IMR-90 (cell line): ENCODE results near the gene ZNF358. TPM values are rescaled to one million over a fixed set of nuclear protein-coding genes. Genes with fewer than 3 reads are reported as not detected.

Experiments
- ATAC-seq: fragments of 200-7000 bp; cut with Tn5 transposase; 2 replicates; pipeline ENCODE4 v1.9.1; 2020; ENCODE audit warnings: low read depth, mild to moderate bottlenecking, moderate library complexity
- BruUV-seq: library from RNA; stranded (reverse); fragments of 400-500 nt; replicated peaks from 2 replicates; lab custom pipeline; 2021; lab: Mats Ljungman, UMichigan
- CTCF ChIA-PET: fragments of 300-600 bp; formaldehyde crosslinking; extraction: SDS; loops from one replicate; lab custom pipeline; 2021; ENCODE audit warnings: antibody characterized with exemption; lab: Yijun Ruan, JAX
- POLR2A ChIA-PET: fragments of 300-600 bp; sonication (Branson Sonifier 250); formaldehyde crosslinking; loops from one replicate; lab custom pipeline; 2022; ENCODE audit warnings: antibody characterized with exemption; ENCODE audit not compliant: unreplicated experiment; lab: Charles Lee
- DNase-seq: peaks from one replicate; pipeline ENCODE4 v3.0.0; 2013
- H2AFZ ChIP-seq: replicated peaks from 2 replicates; pipeline ENCODE3; 2013; ENCODE audit warnings: low read length, mild to moderate bottlenecking; ENCODE audit not compliant: poor library complexity
- H2AK5ac ChIP-seq: 2 replicates; pipeline ENCODE4 v1.6.1; 2013; ENCODE audit warnings: low read depth, low read length, inconsistent platforms
- H2AK9ac ChIP-seq: replicated peaks from 2 replicates; pipeline ENCODE3; 2013; ENCODE audit warnings: mild to moderate bottlenecking, low read depth, low read length, moderate library complexity; ENCODE audit not compliant: poor library complexity
- H2BK120ac ChIP-seq: 2 replicates; pipeline ENCODE4 v1.6.1; 2013; ENCODE audit warnings: low read depth, low read length, inconsistent platforms
- H2BK15ac ChIP-seq: 3 replicates; pipeline ENCODE4 v1.6.1; 2013; ENCODE audit warnings: low read depth, low read length, inconsistent platforms
- H2BK20ac ChIP-seq: 2 replicates; pipeline ENCODE4 v1.6.1; 2013; ENCODE audit warnings: low read depth, mild to moderate bottlenecking, inconsistent platforms, low read length, moderate library complexity
- H2BK5ac ChIP-seq: 2 replicates; pipeline ENCODE4 v1.6.1; 2013; ENCODE audit warnings: mild to moderate bottlenecking, low read depth, low read length, inconsistent platforms; ENCODE audit not compliant: poor library complexity, severe bottlenecking
- H3K14ac ChIP-seq: replicated peaks from 2 replicates; pipeline ENCODE4 v1.6.1; 2013; ENCODE audit warnings: low read depth, low read length, inconsistent platforms
- H3K18ac ChIP-seq: 2 replicates; pipeline ENCODE4 v1.6.1; 2013; ENCODE audit warnings: low read depth, low read length, control low read depth
- H3K23ac ChIP-seq: 2 replicates; pipeline ENCODE4 v1.6.1; 2013; ENCODE audit warnings: low read depth, low read length, inconsistent platforms
- H3K27ac ChIP-seq: 2 replicates; pipeline ENCODE4 v1.5.1; 2013; ENCODE audit warnings: mild to moderate bottlenecking, control low read depth, low read length; ENCODE audit not compliant: insufficient read depth
- H3K27me3 ChIP-seq: 2 replicates; pipeline ENCODE4 v1.6.1; 2013; ENCODE audit warnings: low read length; ENCODE audit not compliant: control insufficient read depth, insufficient read depth
- H3K36me3 ChIP-seq: 2 replicates; pipeline ENCODE4 v1.6.1; 2013; ENCODE audit warnings: low read length, mixed read lengths; ENCODE audit not compliant: control insufficient read depth, insufficient read depth
- H3K4ac ChIP-seq: 2 replicates; pipeline ENCODE4 v1.6.1; 2013; ENCODE audit warnings: low read depth, low read length, inconsistent platforms
- H3K4me1 ChIP-seq: 2 replicates; pipeline ENCODE4 v1.6.1; 2013; ENCODE audit warnings: low read length, mixed read lengths; ENCODE audit not compliant: control insufficient read depth, insufficient read depth
- H3K4me2 ChIP-seq: 2 replicates; pipeline ENCODE4 v1.6.1; 2013; ENCODE audit warnings: low read depth, mild to moderate bottlenecking, control low read depth, low read length, moderate library complexity
- H3K4me3 ChIP-seq: 2 replicates; pipeline ENCODE4 v1.5.1; 2013; ENCODE audit warnings: low read depth, mild to moderate bottlenecking, control low read depth, low read length, moderate library complexity; ENCODE audit not compliant: insufficient read depth
- H3K56ac ChIP-seq: 2 replicates; pipeline ENCODE4 v1.6.1; 2013; ENCODE audit warnings: low read length, inconsistent platforms; ENCODE audit not compliant: insufficient read depth; ENCODE audit errors: extremely low read depth
- H3K79me1 ChIP-seq, 2 experiments: 2 replicates each; pipeline ENCODE4 v1.6.1; 2013; ENCODE audit warnings: low read length in 2 of 2, inconsistent platforms in 1 of 2, low read depth in 1 of 2
- H3K9ac ChIP-seq: 2 replicates; pipeline ENCODE4 v1.6.1; 2013; ENCODE audit warnings: low read depth, low read length, control low read depth
- H3K9me1 ChIP-seq: 2 replicates; pipeline ENCODE4 v1.6.1; 2013; ENCODE audit warnings: low read length, inconsistent platforms; ENCODE audit not compliant: insufficient read depth
- H3K9me3 ChIP-seq: 2 replicates; pipeline ENCODE4 v1.6.1; 2013; ENCODE audit warnings: low read length; ENCODE audit not compliant: control insufficient read depth, insufficient read depth
- H4K20me1 ChIP-seq: 2 replicates; pipeline ENCODE4 v1.6.1; 2013; ENCODE audit warnings: low read length, inconsistent platforms; ENCODE audit not compliant: insufficient read depth
- H4K5ac ChIP-seq: 2 replicates; pipeline ENCODE4 v1.6.1; 2013; ENCODE audit warnings: mild to moderate bottlenecking, low read depth, low read length, control low read depth
- H4K8ac ChIP-seq, 2 experiments: 2 replicates each; pipeline ENCODE4 v1.6.1; 2013; ENCODE audit warnings: low read depth in 2 of 2, low read length in 2 of 2, control low read depth in 1 of 2, inconsistent platforms in 1 of 2
- H4K91ac ChIP-seq: 2 replicates; pipeline ENCODE4 v1.6.1; 2013; ENCODE audit warnings: low read depth, low read length, inconsistent platforms; ENCODE audit not compliant: insufficient read depth
- BHLHE40 ChIP-seq: fragments of 150-350 bp; IDR thresholded peaks from 2 replicates; pipeline ENCODE4 v1.6.1; 2016; ENCODE audit warnings: mild to moderate bottlenecking, low read depth, low read length
- CEBPB ChIP-seq: IDR thresholded peaks from 2 replicates; pipeline ENCODE4 v1.6.1; 2012; ENCODE audit warnings: low read depth, low read length, improper control_type of control experiment
- NFE2L2 ChIP-seq: fragments of 150-350 bp; IDR thresholded peaks from 2 replicates; pipeline ENCODE4 v1.6.1; 2016; ENCODE audit warnings: low read depth, mild to moderate bottlenecking, low read length
- WGBS, 2 experiments: methylation state at CpG; one replicate each; pipeline versions ENCODE4 v1.1.5 to v1.1.7; 2013; ENCODE audit warnings: missing lambda C conversion rate in 2 of 2; ENCODE audit not compliant: insufficient read length in 1 of 2; ENCODE audit errors: extremely low coverage in 2 of 2; 5-methylcytosine and 5-hydroxymethylcytosine counted together
- dilution Hi-C: fragments of 300-500 bp; cut with HindIII; formaldehyde crosslinking; loops from one replicate; pipeline ENCODE4 v1.14.3; 2018; ENCODE audit warnings: low sequenced_read_pairs; ENCODE audit not compliant: unreplicated experiment
- in situ Hi-C: fragments of 300-500 bp; cut with MboI; formaldehyde crosslinking; loops from 3 replicates; pipeline ENCODE4 v1.14.3; 2019; ENCODE audit warnings: low sequenced_read_pairs, inconsistent platforms, mixed read lengths
- intact Hi-C: fragments of 100-400 bp; cut with micrococcal nuclease; formaldehyde crosslinking; loops from 2 replicates; pipeline ENCODE4 v1.10.0; 2022
- polyA plus RNA-seq, 3 experiments: library from polyadenylated mRNA; depleted of rRNA; stranded (reverse); fragments of >200 nt; gene quantifications; 2 replicates each; pipeline ENCODE4 v1.2.3, GENCODE V29; 2012; ENCODE audit warnings: low replicate concordance in 1 of 3
- total RNA-seq: library from RNA; depleted of rRNA; stranded (reverse); fragments of >200 nt; gene quantifications from 2 replicates; pipeline ENCODE4 v1.2.3, GENCODE V29; 2012

ZNF358 gene
- total and polyA plus RNA-seq, 2 of the 4 experiments (the other 2 are of a cell fraction) = 5.4 to 30.7 TPM

DNA sequence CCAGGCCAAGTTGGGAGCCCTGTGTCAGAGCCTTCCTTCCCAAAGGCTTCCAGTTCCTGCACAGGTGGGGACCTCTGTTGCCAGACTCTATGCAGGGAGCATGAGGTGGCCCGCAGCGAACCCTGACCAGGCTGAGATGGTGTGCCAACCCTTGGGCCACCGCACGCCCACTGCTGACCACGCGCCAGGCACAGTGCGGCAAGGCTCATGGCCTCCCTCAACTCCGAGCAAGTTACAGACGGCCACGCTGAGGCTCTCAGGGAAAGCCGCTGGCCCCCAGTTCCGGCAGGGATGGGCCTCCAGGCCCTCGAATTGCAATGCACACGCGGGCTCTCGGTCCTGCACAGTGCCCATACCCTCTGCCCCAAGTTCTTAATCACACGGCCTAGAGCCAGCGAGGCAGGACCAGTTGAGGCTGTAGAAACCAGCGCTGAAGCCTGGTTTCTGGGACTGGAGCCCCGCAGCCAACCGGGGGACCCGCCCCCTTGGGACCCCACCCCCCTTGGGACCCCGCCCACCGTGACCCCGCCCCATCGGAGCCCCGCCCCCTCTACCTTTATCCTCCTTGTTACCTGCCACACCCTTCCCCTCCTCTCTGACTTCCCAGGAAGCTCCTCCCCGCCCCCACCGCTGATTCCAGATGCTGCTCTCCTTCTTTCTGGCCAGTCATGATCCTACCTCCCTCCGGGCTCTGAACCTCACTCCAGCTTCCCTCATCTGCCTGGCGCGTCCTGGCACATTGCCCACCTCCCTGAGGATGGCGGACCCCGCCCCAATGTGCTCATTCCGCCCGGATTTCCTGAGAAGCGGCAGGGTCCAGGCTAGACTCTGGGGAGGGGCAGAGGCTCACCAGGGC, 33.1 kb upstream of the ZNF358 start (continued):
- no peak for TF ChIP-seq NFE2L2

DNA sequence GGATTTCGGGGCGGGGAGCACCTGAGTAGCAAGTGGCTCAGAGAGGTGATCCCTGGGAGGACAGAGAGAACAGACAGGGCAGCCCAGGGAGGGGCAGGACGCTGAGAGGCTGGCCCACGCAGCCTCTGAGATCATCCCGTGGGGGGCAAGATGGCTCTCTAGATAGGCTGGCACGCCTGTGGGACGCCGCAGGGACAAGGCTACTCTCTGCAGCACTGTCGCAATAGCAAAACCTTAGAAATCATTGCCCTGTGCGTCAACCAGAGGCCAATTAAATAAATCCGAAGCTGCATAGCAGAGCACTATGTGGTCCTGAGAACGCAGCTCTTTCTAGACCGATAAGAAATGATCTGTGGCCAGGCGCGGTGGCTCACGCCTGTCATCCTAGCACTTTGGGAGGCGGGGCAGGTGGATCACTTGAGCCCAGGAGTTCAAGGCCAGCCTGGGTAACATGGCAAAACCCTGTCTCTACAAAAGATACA, 32.1 kb upstream of the ZNF358 start:
- no peak for DNase-seq
- Histone ChIP-seq H3K9me3 (no peaks in the 10 kb centered on the region; the same call in 1 of the 2 replicates), H3K79me1 (no peaks in the 10 kb centered on the region), H2BK20ac (no peak overlapping the region), H4K91ac (no peak overlapping the region), H3K4me2 (no peak overlapping the region), H2AFZ (no peak overlapping the region), H3K14ac (no peak overlapping the region), H2BK120ac (no peak overlapping the region), H3K18ac (no peak overlapping the region), H3K27me3 (no peaks in the 10 kb centered on the region), H3K27ac (no peak overlapping the region), H3K4ac (no peak overlapping the region), H3K9ac (no peak overlapping the region), H2BK5ac (no peak overlapping the region), H3K36me3 (peaks cover 1% of the 10 kb centered on the region; the same call in 1 of the 2 replicates), H2AK9ac (peak overlapping the region; percentile 15), H3K23ac (no peak overlapping the region), H4K5ac (no peak overlapping the region), H3K4me3 (no peak overlapping the region), H2BK15ac (no peak overlapping the region), H4K20me1 (no peaks in the 10 kb centered on the region), H3K56ac (no peak overlapping the region), H3K9me1 (no peaks in the 10 kb centered on the region), H4K8ac (no peak overlapping the region), H2AK5ac (no peak overlapping the region), H3K4me1 (peaks cover 2% of the 10 kb centered on the region; the same call in 1 of the 2 replicates)
- no TSS peak for BruUV-seq
- in situ Hi-C loops = no loop called here
- ChIA-PET POLR2A (no interaction called here), CTCF (no interaction called here)
- dilution Hi-C loops = no loop called here
- 77% methylated on average over 8 of the region's 17 CpGs; no CpG with 5 or more reads in 1 of the 2 experiments for WGBS, 2 experiments
- intact Hi-C loops = no loop called here
- no peak for ATAC-seq
- TF ChIP-seq BHLHE40 = no peak
- TF ChIP-seq CEBPB = 0 out of 2 replicates have a peak, but pooled peaks have one; percentile 22
